Mesenchymal stem cell (in vitro differentiated cells and primary cell): ENCODE data around the gene PUS3.

ENCODE experiments used
- DNase-seq: peaks from one replicate; pipeline ENCODE4 v3.0.0-alpha.2; 2013
- H2AFZ ChIP-seq: one replicate; pipeline ENCODE4 v1.6.1; 2013; ENCODE audit warnings: low read depth, mild to moderate bottlenecking, control low read depth, inconsistent platforms, low read length, moderate library complexity
- H2AK5ac ChIP-seq: 2 replicates; pipeline ENCODE4 v1.6.1; 2013; ENCODE audit warnings: low read length, moderate library complexity, mild to moderate bottlenecking, inconsistent platforms; ENCODE audit not compliant: severe bottlenecking
- H2BK120ac ChIP-seq: one replicate; pipeline ENCODE4 v1.6.1; 2013; ENCODE audit warnings: low read depth, mild to moderate bottlenecking, inconsistent platforms, low read length, moderate library complexity
- H2BK12ac ChIP-seq, 2 experiments: one replicate each; pipeline ENCODE4 v1.6.1; 2013; ENCODE audit warnings: inconsistent platforms in 2 of 2, low read length in 2 of 2, mild to moderate bottlenecking in 2 of 2, moderate library complexity in 2 of 2, control low read depth in 1 of 2
- H2BK15ac ChIP-seq: one replicate; pipeline ENCODE4 v1.6.1; 2013; ENCODE audit warnings: mild to moderate bottlenecking, low read depth, inconsistent platforms; ENCODE audit not compliant: poor library complexity, severe bottlenecking
- H2BK5ac ChIP-seq: 2 replicates; pipeline ENCODE4 v1.6.1; 2013; ENCODE audit warnings: low read depth, mild to moderate bottlenecking, low read length, control low read depth, inconsistent platforms; ENCODE audit not compliant: poor library complexity, severe bottlenecking
- H3K14ac ChIP-seq, 2 experiments: one replicate each; pipeline ENCODE4 v1.6.1; 2013; ENCODE audit warnings: inconsistent platforms in 2 of 2, low read length in 2 of 2, control low read depth in 1 of 2, mild to moderate bottlenecking in 1 of 2, moderate library complexity in 1 of 2
- H3K18ac ChIP-seq, 2 experiments: one replicate each; pipeline ENCODE4 v1.6.1; 2013; ENCODE audit warnings: inconsistent platforms in 2 of 2, low read length in 2 of 2, control low read depth in 1 of 2, low read depth in 1 of 2, mild to moderate bottlenecking in 1 of 2
- H3K23ac ChIP-seq, 2 experiments: one replicate each; pipeline ENCODE4 v1.6.1; 2013; ENCODE audit warnings: inconsistent platforms in 2 of 2, low read length in 2 of 2, mild to moderate bottlenecking in 2 of 2, moderate library complexity in 2 of 2, control low read depth in 1 of 2
- H3K27ac ChIP-seq: 2 replicates; pipeline ENCODE4 v1.5.1; 2013; ENCODE audit warnings: mild to moderate bottlenecking, moderate library complexity, low read length, control low read depth, inconsistent platforms; ENCODE audit not compliant: poor library complexity, severe bottlenecking
- H3K27me3 ChIP-seq, 2 experiments: 2 replicates each; pipeline versions ENCODE4 v1.6.1 to v1.7.0; 2013; ENCODE audit warnings: low read length in 2 of 2, mild to moderate bottlenecking in 2 of 2, moderate library complexity in 2 of 2, control low read depth in 1 of 2, inconsistent platforms in 1 of 2; ENCODE audit not compliant: control insufficient read depth in 1 of 2, insufficient read depth in 1 of 2
- H3K36me3 ChIP-seq, 2 experiments: 2 replicates each; pipeline versions ENCODE4 v1.6.1 to v1.7.0; 2013; ENCODE audit warnings: low read length in 2 of 2, control low read depth in 1 of 2, inconsistent platforms in 1 of 2, low read depth in 1 of 2, mild to moderate bottlenecking in 1 of 2; ENCODE audit not compliant: insufficient read depth in 2 of 2, control insufficient read depth in 1 of 2
- H3K4ac ChIP-seq, 2 experiments: one replicate each; pipeline ENCODE4 v1.6.1; 2013; ENCODE audit warnings: inconsistent platforms in 2 of 2, low read length in 2 of 2, mild to moderate bottlenecking in 2 of 2, moderate library complexity in 2 of 2, control low read depth in 1 of 2, low read depth in 1 of 2
- H3K4me1 ChIP-seq: 2 replicates; pipeline ENCODE4 v1.6.1; 2013; ENCODE audit warnings: low read depth, low read length, control low read depth; ENCODE audit not compliant: control insufficient read depth, insufficient read depth
- H3K4me2 ChIP-seq: 2 replicates; pipeline ENCODE4 v1.6.1; 2013; ENCODE audit warnings: low read length, mild to moderate bottlenecking, inconsistent platforms; ENCODE audit not compliant: poor library complexity, severe bottlenecking
- H3K4me3 ChIP-seq, 2 experiments: 2 replicates each; pipeline versions ENCODE4 v1.5.1 to v1.7.0; 2013; ENCODE audit warnings: low read length in 2 of 2, mild to moderate bottlenecking in 2 of 2, control low read depth in 1 of 2, low read depth in 1 of 2; ENCODE audit not compliant: insufficient read depth in 1 of 2
- H3K79me1 ChIP-seq: replicated peaks from 2 replicates; pipeline ENCODE4 v1.6.1; 2013; ENCODE audit warnings: mild to moderate bottlenecking, control low read depth, low read length, inconsistent platforms; ENCODE audit not compliant: poor library complexity, severe bottlenecking
- H3K9ac ChIP-seq: 2 replicates; pipeline ENCODE4 v1.7.0; 2013; ENCODE audit warnings: mild to moderate bottlenecking, low read length, moderate library complexity
- H3K9me3 ChIP-seq: 2 replicates; pipeline ENCODE4 v1.7.0; 2013; ENCODE audit warnings: mild to moderate bottlenecking, low read length; ENCODE audit not compliant: control insufficient read depth
- H4K8ac ChIP-seq: one replicate; pipeline ENCODE4 v1.6.1; 2013; ENCODE audit warnings: inconsistent platforms, mild to moderate bottlenecking, low read length, moderate library complexity
- H4K91ac ChIP-seq: one replicate; pipeline ENCODE4 v1.6.1; 2013; ENCODE audit warnings: mild to moderate bottlenecking, low read length, inconsistent platforms
- WGBS: methylation state at CpG from one replicate; pipeline ENCODE4 v1.1.7; 2013; ENCODE audit warnings: mixed read lengths; 5-methylcytosine and 5-hydroxymethylcytosine counted together

Gene PUS3

DNA sequence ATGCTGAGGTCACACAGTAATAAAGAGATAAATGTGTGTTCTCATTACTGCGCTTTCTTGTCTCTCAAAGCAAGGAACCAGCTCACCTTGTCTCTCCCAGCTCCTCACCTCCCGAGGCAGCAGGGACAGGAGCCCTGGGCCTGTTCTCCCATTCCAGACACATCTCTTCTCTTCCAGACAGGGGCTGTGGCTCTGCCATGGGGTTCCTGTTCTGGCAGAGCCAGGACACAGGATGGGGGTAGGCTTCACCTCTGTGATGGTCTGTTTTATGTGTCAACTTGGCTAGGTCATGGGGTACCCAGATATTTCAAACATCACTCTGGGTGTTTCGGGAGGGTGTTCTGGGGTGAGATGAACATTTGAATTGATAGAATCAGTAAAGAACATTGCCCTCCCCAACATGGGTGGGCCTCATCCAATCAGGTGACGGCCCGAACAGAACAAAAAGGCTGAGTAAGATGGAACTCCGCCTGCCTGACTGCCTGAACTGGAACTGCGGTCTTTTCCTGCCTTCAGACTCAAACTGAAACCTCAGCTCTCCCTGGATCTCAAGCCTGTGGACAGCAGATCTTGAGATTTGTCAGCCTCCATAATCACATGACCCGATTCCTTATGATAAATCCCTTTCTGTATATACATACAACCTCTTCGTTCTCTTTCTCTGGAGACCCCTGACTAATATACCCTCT lies 40.8 kb upstream of the PUS3 start:
- Histone ChIP-seq H3K14ac (no peak overlapping the region), H3K4me2 (no peak overlapping the region), H3K9ac (no peak overlapping the region), H3K4me1 (peaks cover 11% of the 10 kb centered on the region), H3K23ac (no peak overlapping the region), H2AK5ac (no peak overlapping the region), H2AFZ (no peak overlapping the region), H3K79me1 (no peaks in the 10 kb centered on the region), H3K27ac (no peak overlapping the region), H2BK15ac (no peak overlapping the region), H3K36me3 (no peaks in the 10 kb centered on the region), H3K9me3 (no peaks in the 10 kb centered on the region), H2BK120ac (no peak overlapping the region), H3K27me3 (peaks cover 0 to 21% of the 10 kb centered on the region in 2 experiments), H4K91ac (no peak overlapping the region), H2BK12ac (no peak overlapping the region), H3K4me3 (no peak overlapping the region), H4K8ac (no peak overlapping the region), H3K4ac (no peak overlapping the region), H3K18ac (no peak overlapping the region), H2BK5ac (no peak overlapping the region)
- WGBS, result 83% methylated on average over 9 of the region's 9 CpGs
- DNase-seq, result no peak

DNA sequence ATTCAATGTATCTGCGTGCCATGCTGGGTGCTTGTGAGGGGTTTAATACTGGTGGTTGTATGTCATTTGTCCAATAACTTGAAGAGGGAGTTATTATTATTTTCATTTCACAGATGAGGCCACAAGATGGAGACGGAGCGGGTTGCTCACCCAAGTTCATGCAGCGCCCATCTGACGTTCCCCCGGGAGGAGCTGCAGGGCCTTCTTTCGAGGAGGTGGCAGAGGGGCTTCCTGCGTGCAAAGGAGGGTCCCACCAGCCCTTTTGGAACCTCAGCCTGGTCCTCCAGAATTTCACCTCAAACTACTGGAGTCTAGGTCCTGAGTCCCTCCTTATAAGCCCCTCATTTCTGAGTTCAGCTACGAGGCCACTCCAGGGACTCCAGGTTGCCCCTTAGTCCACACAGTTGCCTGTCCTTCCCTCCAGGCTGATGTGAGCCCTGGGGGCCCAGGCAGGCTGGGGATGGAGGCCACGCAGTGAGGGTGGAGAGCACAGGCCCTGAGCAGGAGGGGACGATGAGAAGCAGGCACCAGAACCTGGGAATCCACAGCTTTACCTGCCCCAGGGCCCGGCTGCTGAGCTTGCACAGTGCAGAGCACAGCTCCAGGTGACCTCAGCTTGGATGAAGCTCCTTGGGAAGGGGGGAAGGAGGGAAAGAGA lies 39.9 kb upstream of the PUS3 start:
- H3K4ac ChIP-seq, result no peak overlapping the region
- H3K4me2 ChIP-seq, result no peak overlapping the region
- H2AK5ac ChIP-seq, result no peak overlapping the region
- WGBS, result 86% methylated on average over 12 of the region's 12 CpGs
- peak overlapping the region; percentile 26 for H3K9ac ChIP-seq
- no peak overlapping the region for H4K91ac ChIP-seq
- no peak overlapping the region for H2BK5ac ChIP-seq
- H3K27ac ChIP-seq, result no peak overlapping the region
- no peak overlapping the region for H3K18ac ChIP-seq
- H4K8ac ChIP-seq, result no peak overlapping the region
- no peak for DNase-seq
- H3K4me1 ChIP-seq, result peaks cover 11% of the 10 kb centered on the region
- H2BK120ac ChIP-seq, result no peak overlapping the region
- H3K79me1 ChIP-seq, result no peaks in the 10 kb centered on the region
- H3K36me3 ChIP-seq, result no peaks in the 10 kb centered on the region
- H2BK15ac ChIP-seq, result no peak overlapping the region
- no peak overlapping the region for H3K4me3 ChIP-seq
- H2BK12ac ChIP-seq, result no peak overlapping the region
- H3K23ac ChIP-seq, result no peak overlapping the region
- H3K27me3 ChIP-seq, result peaks cover 0 to 21% of the 10 kb centered on the region in 2 experiments
- H2AFZ ChIP-seq, result no peak overlapping the region
- no peak overlapping the region for H3K14ac ChIP-seq
- no peaks in the 10 kb centered on the region for H3K9me3 ChIP-seq

DNA sequence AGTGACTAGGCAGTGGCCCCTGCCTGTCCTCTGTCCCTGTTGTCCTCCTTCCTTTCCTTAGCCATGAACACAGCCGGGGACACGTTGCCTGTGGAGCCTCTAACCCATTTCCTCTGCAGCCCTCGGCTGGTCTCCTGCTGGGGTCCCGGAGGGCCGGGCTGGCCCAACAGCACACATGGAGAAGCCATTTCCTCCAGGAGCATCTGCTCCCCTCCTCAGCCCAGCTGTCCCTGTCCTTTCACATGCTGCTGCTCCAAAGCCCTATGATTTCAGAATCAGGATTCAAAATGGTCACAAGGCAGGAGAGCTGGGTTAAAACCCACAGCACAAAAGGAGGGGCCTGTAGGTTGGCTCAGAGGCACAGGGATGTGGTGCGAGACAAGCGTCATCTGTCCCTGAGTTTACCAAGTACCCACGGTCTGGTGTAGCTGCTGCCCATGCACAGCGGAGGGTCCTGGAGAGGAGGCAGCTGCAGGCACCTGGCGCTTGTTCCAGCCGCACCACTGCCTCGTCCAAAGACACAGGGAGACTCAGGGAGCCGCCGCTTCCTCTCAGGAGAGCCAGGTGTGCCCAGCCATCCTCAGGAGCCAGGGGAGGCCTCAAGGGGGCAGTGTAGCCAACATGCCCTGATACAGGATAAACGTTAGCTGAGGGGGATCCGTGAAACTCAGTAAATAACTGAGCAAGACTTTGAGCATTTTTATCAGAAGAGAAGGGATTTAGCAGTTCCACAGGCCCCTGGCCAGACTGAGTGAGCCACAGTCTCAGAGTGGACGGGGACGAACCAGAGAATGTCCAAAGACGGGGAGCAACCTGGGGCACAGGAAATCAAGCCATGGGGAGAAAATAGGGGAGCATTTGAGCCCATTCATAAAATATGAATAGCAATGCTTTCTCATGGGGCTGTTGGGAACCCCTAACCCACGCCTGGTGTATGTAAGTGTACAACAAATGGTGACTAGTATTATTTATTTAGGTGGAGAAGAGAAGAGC lies 38.9 kb upstream of the PUS3 start:
- Histone ChIP-seq H3K4me2 (peak overlapping the region; percentile 25), H3K27me3 (peaks cover 0 to 21% of the 10 kb centered on the region in 2 experiments), H2BK5ac (no peak overlapping the region), H3K18ac (no peak overlapping the region), H3K79me1 (no peaks in the 10 kb centered on the region), H3K9ac (peak overlapping the region; percentile 26), H3K36me3 (no peaks in the 10 kb centered on the region), H2AFZ (no peak overlapping the region), H4K8ac (no peak overlapping the region), H2BK12ac (no peak overlapping the region), H2BK15ac (no peak overlapping the region), H3K14ac (no peak overlapping the region), H2BK120ac (no peak overlapping the region), H3K4me1 (peaks cover 9% of the 10 kb centered on the region), H3K9me3 (no peaks in the 10 kb centered on the region), H3K4ac (no peak overlapping the region), H2AK5ac (no peak overlapping the region), H3K4me3 (no peak overlapping the region), H4K91ac (no peak overlapping the region), H3K27ac (no peak overlapping the region), H3K23ac (no peak overlapping the region)
- WGBS, result 31% methylated on average over 20 of the region's 20 CpGs
- peak; percentile 10 for DNase-seq

DNA sequence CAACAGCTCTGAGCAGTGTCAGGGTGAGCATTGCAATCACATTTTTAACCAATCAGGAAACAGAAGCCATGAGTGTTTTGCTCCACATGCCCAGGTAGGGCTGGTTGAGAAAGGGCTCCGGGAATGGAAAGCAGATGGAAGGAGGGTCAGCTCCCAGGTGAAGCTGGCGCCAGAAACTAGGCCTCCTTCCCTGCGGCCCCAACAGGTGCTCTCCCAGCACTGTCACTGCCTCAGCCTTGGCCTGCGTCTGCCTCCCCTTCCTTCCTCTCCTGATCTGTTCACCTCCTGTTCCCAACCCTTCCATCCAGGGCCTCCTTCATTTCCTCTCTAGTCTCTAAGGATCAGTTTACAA lies 38.2 kb upstream of the PUS3 start:
- Histone ChIP-seq H2BK15ac (no peak overlapping the region), H3K4me3 (no peak overlapping the region), H4K8ac (no peak overlapping the region), H3K9ac (no peak overlapping the region), H3K36me3 (no peaks in the 10 kb centered on the region), H3K4ac (no peak overlapping the region), H3K27ac (no peak overlapping the region), H2BK5ac (no peak overlapping the region), H3K14ac (no peak overlapping the region), H2AFZ (no peak overlapping the region), H2AK5ac (no peak overlapping the region), H3K4me2 (no peak overlapping the region), H3K79me1 (no peaks in the 10 kb centered on the region), H3K9me3 (no peaks in the 10 kb centered on the region), H3K4me1 (peaks cover 9% of the 10 kb centered on the region), H2BK12ac (no peak overlapping the region), H3K23ac (no peak overlapping the region), H4K91ac (no peak overlapping the region), H2BK120ac (no peak overlapping the region), H3K18ac (no peak overlapping the region), H3K27me3 (peaks cover 0 to 21% of the 10 kb centered on the region in 2 experiments)
- no peak for DNase-seq
- 66% methylated on average over 4 of the region's 4 CpGs for WGBS
